ENCODE data around the gene TTC28. TPM values are rescaled to one million over a fixed set of nuclear protein-coding genes. Genes with fewer than 3 reads are reported as not detected.
A peak's percentile ranks its signal among the peaks of the same experiment; 100 is the strongest.

TTC28 gene
- total RNA-seq, 1 donor from 2014 or later: 65.4 TPM

DNA sequence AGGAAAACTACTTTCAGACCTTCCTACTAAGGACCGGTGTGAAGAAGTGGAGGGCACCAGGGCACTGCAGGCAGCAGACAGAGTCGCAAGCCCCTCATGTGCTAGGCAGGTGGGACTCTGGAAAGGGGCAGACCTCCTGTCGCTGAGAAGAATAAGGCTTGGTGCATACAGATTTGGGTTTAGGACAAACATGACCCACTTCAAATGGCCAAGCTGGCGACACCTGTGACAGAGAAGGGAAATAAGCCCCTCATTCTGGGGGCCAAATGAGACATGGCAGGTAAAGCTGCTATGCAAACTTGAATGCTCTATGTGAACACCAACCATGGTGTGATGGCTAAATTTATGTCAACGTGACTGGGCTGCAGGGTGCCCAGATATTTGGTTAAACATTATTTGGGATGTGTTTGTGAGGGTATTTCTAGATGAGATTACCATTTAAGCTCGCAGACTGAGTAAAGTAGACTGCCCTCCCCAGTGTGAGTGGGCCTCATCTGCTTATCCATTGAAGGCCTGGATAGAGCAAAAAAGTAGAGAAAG is 648.2 kb downstream of the TTC28 start:
- DNase-seq (ENCODE audit: low read depth, low spot score): no peak
- no peak overlapping the region for H3K27ac Mint-ChIP-seq (ENCODE audit: unreplicated experiment)
- no peaks in the 10 kb centered on the region for H3K9me3 Mint-ChIP-seq
- no peak overlapping the region for H3K4me3 Mint-ChIP-seq
- TF ChIP-seq, protein P1, sequence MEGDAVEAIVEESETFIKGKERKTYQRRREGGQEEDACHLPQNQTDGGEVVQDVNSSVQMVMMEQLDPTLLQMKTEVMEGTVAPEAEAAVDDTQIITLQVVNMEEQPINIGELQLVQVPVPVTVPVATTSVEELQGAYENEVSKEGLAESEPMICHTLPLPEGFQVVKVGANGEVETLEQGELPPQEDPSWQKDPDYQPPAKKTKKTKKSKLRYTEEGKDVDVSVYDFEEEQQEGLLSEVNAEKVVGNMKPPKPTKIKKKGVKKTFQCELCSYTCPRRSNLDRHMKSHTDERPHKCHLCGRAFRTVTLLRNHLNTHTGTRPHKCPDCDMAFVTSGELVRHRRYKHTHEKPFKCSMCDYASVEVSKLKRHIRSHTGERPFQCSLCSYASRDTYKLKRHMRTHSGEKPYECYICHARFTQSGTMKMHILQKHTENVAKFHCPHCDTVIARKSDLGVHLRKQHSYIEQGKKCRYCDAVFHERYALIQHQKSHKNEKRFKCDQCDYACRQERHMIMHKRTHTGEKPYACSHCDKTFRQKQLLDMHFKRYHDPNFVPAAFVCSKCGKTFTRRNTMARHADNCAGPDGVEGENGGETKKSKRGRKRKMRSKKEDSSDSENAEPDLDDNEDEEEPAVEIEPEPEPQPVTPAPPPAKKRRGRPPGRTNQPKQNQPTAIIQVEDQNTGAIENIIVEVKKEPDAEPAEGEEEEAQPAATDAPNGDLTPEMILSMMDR (conservative IDR thresholded peaks at IDR 0.05): no peak
- H3K36me3 Mint-ChIP-seq (ENCODE audit: low read depth): peaks cover 2% of the 10 kb centered on the region
- H3K4me1 Mint-ChIP-seq: peaks cover 66% of the 10 kb centered on the region
- H3K27me3 Mint-ChIP-seq (ENCODE audit: low read depth): no peaks in the 10 kb centered on the region

DNA sequence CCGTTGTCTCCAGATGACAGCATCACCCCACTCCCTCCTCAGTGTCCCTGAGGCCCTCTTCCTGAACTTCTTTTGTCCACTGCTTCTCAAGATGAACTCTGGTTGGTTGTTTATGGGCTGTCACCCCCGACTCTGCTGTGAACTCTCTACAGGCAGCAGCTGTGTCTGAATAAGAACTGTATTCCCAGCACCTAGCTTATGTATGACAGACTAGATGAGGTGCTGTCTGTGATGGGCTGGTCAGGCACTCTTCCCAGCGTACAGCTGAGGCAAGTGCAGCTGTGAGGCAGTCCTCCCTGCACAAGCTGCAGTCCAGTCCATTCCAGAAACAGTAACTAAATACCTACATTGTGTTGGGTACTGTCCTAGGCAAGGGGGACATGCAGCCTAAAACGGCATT is 649.2 kb downstream of the TTC28 start:
- peaks cover 61% of the 10 kb centered on the region for H3K4me1 Mint-ChIP-seq
- TF ChIP-seq, protein P1 (conservative IDR thresholded peaks at IDR 0.05): no peak
- no peak overlapping the region for H3K4me3 Mint-ChIP-seq
- no peaks in the 10 kb centered on the region for H3K36me3 Mint-ChIP-seq (ENCODE audit: low read depth)
- no peaks in the 10 kb centered on the region for H3K9me3 Mint-ChIP-seq
- no peak overlapping the region for H3K27ac Mint-ChIP-seq (ENCODE audit: unreplicated experiment)
- no peak for DNase-seq (ENCODE audit: low read depth, low spot score)
- no peaks in the 10 kb centered on the region for H3K27me3 Mint-ChIP-seq (ENCODE audit: low read depth)

GRCh38 chr22:28029956-28030355 is 649.7 kb downstream of the TTC28 start:
- H3K4me3 Mint-ChIP-seq: peak overlapping the region; percentile 15
- H3K27ac Mint-ChIP-seq (ENCODE audit: unreplicated experiment): no peak overlapping the region
- no peaks in the 10 kb centered on the region for H3K27me3 Mint-ChIP-seq (ENCODE audit: low read depth)
- TF ChIP-seq, protein P1 (conservative IDR thresholded peaks at IDR 0.05): no peak
- no peaks in the 10 kb centered on the region for H3K36me3 Mint-ChIP-seq (ENCODE audit: low read depth)
- no peaks in the 10 kb centered on the region for H3K9me3 Mint-ChIP-seq
- no peak for DNase-seq (ENCODE audit: low read depth, low spot score)
- peaks cover 61% of the 10 kb centered on the region for H3K4me1 Mint-ChIP-seq

DNA sequence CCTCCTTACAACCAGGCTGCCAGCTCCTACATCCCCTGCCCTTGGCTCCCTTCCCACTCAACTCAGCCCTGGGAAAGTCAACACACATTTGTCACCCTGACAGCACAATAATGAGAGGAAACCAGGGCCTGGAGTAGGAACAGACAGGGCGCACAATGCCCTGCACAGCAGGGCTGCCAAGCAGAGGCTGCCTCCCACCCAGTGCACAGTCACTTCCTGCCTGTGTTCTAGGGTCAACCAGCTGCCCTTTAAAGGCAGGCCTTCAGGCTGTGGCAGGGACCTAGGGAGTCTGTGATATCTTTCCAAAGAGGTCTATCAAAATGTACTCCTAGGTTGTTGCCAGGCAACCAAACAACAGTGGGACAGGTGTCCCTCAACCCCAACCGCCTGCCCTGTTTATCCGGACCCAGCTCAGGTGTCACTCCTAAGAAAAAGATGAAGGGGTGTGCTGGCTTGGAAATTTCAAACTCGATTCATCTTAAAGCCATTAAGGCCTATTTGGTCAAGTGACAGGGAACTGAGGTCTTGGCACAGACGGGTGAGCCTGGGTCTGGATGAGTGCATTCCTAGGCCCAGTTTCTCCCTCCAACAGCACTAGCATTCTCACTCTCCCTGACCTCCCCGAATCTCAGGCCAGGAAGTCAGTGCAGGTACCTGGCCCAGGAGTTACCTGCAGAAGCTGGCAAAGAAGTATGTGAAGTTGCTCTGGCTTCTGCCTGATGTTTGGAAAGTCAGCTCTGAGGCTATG is 650.3 kb downstream of the TTC28 start:
- Mint-ChIP-seq H3K36me3 (ENCODE audit: low read depth) (no peaks in the 10 kb centered on the region), H3K9me3 (no peaks in the 10 kb centered on the region), H3K4me3 (peak overlapping the region; percentile 15), H3K27me3 (ENCODE audit: low read depth) (no peaks in the 10 kb centered on the region), H3K4me1 (peaks cover 61% of the 10 kb centered on the region), H3K27ac (ENCODE audit: unreplicated experiment) (peak overlapping the region; percentile 62)
- TF ChIP-seq, protein P1 (conservative IDR thresholded peaks at IDR 0.05): no peak
- DNase-seq (ENCODE audit: low read depth, low spot score): no peak

GRCh38 chr22:28027453-28028448 is 651.9 kb downstream of the TTC28 start:
- no peaks in the 10 kb centered on the region for H3K36me3 Mint-ChIP-seq (ENCODE audit: low read depth)
- H3K4me1 Mint-ChIP-seq: peaks cover 56% of the 10 kb centered on the region
- no peaks in the 10 kb centered on the region for H3K27me3 Mint-ChIP-seq (ENCODE audit: low read depth)
- peak overlapping the region; percentile 95 for H3K27ac Mint-ChIP-seq (ENCODE audit: unreplicated experiment)
- H3K9me3 Mint-ChIP-seq: no peaks in the 10 kb centered on the region
- TF ChIP-seq, protein P1 (conservative IDR thresholded peaks at IDR 0.05): no peak
- DNase-seq (ENCODE audit: low read depth, low spot score): no peak
- H3K4me3 Mint-ChIP-seq: peak overlapping the region; percentile 51
